CD4-positive, alpha-beta T cell treated with Interleukin-2 at 100 ng/mL for 4 hours (primary cell): ENCODE measurements around the gene TAGLN3.

ENCODE experiments used
- DNase-seq: peaks from one replicate; pipeline ENCODE4 v3.0.0-alpha.2; 2020; ENCODE audit warnings: low spot score

TAGLN3 gene

DNA sequence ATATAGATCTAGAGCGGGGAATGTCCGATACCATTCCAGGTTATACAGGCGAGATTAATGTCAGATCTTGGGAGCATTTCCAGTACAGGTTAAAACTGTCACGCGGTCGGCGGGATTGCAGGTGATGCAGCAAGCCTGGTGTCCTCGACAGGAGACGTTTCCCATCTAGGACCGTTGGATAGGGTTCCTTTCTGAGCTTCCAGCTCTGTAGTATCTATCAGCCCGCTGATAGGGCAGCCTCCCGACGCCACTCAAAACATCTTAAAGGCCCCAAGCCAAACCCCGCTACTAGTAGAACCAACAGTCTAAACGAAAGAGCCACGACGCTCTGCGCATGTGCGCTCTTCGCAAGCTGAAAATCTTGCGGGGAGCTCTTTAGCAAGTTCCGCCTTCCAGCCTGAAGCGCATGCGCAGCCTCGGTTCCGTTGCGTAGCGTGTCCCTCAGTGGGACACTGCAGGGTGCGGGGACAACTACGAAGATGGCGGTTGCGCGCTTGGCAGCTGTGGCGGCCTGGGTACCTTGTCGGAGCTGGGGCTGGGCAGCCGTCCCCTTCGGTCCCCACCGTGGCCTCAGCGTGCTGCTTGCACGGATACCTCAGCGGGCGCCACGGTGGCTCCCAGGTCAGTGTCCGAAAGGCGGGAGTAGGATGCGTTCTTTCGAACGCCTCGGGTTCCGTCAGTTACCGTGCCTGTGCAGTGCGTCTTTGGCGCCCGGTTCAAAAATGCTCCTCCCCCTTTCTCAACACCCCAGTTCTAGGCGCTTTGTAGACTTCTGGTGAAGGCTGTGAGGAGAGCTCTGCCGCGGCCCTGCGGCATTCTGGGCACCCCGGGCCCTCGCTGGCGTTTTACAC, 19.9 kb upstream of the TAGLN3 start, which contains the start of gene ABHD10:
Gene ABHD10 (plus strand): TSS at position 444 of the 851 bp plus-strand sequence. CDS start 36 bp downstream, at position 480.
- DNase-seq, result peak; percentile 97

DNA sequence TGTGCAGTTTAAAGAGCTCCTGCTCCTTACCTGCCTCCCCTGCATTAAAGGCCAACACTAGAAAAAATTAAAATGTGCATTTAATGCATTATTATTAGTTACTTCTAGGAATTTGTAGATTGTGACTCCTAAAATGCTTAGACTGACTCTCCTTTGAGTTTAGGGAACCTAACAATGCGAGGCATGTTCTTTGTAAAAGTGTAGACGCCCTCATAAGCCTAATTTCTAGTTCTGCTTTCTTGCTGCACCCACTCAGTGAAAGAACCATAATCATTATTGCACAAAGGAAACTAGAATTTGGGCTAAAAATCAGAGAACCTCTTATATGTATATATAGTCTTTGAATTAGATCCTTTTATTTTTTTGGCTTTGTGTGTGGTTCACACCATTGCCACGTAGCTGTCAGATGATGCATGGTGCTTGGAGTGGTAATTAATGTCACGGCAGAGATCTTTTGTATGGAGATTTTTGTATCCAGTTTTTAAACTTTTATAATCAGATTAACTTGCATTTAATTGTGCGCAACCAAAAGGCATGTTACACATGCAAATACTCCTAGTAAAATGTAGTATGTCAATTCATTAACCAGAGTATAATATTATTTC, 19.2 kb upstream of the TAGLN3 start:
- DNase-seq, result peak; percentile 6

DNA sequence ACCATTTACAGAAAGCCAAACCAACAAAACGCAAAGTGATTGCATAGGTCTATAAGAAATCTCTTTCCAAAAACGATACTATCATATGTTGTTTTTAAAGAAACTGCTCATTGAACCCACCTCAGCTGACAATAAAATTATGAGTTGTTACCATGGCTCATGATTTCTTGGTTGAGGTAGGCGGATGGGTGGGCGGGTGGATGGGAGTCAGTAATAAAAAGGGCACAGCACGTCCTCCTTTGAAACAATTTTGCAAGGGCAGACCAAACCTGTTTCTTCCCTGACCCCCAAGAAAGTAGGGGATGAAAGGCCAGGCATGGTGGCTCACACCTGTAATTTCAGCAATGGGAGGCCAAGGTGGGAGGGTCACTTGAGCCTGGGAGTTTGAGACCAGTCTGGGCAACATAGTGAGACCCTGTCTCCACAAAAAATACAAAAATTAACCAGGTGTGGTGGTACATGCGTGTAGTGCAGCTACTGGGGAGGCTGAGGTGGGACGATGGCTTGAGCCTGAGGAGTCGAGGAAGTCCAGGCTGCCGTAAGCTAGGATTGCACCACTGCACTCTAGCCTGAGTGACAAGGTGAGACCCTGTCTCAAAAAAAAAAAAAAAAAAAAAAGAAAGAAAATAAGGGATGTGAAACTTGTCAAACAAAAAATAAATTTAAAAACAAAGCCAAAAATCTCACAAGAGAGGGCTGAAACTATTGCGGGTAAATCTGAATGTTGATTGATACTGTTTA, 17.8 kb upstream of the TAGLN3 start:
- DNase-seq, result no peak

DNA sequence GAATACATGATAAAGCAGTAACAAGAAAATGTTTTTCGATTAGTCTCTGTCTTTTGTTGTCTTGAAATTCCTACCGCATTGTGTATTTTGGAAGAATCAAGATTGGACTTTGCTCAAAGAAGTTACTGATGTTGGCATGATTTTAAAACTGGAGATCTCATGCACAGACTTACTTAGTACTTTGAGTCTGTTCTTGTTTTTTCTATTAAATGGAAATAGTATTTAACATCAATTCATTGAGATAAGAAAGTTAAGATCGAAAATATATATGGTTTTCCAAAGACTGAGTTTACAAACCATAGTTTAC, 17.3 kb upstream of the TAGLN3 start:
- no peak for DNase-seq

DNA sequence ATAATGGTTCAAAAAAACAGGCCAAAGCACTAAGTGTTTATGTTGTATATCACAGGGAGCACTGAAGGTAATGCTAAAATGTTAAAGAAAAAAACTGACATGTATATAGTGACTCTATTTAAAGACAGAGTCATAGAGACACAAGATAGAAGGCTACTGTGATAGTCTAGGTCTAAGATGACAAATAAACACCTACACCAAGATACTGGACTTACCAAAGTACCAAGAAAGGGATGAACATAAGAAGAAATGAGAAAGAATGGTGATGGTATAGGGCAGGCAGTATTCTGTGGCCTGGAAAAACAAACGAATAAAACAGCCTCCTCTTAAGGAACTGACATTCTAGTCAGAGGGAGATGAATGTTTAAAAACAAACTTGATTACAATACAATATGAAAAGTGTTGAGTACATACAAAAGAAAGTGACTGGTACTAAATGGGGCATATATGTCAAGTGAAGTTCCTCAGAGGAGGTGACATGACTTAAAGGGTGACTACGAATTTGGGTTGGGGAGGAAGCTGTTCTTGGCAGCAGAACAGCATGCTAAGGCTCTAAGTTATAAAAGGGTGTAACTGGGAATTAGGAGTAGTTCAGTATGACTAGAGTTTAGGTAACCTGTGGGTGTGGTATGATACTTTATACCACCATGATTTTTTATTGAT, 14.0 kb upstream of the TAGLN3 start:
- DNase-seq, result no peak

DNA sequence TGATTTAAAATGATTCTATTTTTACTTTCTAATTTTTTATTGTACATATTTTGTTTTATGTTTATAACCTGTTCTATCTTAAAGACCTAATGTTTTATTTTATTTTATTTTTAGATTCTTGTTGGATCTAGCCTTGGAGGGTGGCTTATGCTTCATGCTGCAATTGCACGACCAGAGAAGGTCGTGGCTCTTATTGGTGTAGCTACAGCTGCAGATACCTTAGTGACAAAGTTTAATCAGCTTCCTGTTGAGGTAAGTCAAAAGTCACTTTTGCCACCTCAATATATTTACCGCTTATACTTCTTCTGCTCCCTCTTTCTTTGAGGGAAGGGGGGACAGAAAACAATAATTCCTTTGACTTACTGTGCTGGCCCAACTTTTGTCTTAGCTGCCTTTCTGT, 11.9 kb upstream of the TAGLN3 start:
- DNase-seq, result no peak

DNA sequence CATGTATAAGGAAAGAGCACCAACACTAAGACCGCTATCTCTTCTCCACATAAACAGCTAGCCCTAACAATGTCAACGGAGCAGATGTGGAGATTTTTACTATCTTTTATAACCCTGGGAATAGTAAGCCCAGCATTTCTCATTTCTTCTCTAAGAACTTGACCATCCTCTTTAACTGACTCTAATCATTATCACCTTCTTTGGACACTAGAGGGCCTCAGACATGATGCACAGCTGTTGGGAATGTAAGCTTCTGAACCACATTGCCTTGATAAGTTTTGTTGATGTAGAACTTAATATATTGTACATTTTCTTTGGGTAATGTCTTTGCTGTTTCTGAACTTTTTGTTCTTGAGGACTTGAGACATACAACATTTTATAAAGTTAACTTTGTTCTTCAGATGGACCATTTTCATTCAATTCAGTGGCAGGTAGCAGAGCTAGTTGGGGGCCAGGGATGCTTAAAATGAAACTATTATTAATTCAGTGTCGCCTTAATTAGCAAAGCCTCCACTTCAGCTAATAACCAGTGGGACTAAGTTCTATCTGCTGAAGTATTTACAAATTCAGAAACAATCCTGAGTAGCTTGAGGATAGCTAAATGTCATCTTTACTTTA, 9.6 kb upstream of the TAGLN3 start:
- DNase-seq, result peak; percentile 60

DNA sequence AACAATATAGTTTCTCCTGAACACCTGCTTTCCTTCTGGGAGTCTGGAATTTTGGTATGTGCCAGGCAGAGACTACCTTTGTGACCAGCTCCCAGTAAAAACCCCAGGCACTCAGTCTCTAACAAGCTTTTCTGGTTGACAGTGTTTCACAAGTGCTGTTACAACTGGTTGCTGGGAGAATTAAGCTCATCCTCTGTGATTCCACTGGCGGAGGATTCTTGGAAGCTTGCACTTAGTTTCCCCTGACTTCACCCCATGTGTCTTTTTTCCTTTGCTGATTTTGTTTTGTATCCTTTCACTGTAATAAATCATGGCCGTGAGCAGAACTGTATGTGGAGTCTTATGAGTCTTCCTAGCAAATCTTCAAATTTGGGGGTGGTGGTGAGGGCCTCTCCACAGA, 5.7 kb upstream of the TAGLN3 start:
- no peak for DNase-seq

DNA sequence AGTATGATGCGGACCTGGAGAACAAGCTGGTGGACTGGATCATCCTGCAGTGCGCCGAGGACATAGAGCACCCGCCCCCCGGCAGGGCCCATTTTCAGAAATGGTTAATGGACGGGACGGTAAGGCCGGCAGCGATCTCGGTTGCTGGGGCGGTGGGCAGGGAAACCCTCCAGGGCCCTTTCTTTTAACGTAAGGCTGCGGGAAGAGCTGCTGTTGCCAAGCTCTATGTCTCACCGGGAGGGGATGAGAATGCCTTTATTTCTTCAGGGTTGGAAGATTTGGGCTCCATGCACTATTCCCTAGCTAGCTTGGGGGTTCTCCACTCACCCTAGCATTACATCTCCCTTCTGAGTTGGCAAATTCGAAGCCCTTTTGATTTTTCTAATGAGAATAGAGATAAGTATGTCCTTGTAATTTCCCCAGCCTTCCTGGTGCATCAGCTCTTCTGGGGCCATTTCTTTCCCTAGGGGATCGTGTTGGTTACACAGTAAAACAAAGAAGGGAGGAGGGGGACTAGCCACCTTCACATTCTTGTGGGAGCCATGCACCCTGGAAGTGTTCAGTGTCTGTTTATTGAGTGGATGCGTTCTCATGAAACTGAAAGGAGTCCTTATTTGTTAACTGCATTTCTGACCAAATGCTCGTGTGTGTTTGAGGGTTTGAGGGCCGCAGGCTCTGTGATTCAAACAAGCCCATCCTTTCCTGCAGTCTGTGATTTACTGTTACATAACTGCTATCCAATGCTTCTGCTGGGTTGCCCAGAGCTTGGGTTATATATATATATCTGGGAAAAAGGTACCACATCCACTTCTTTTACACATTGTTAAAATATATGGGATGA, 982 bp downstream of the TAGLN3 start:
- no peak for DNase-seq

DNA sequence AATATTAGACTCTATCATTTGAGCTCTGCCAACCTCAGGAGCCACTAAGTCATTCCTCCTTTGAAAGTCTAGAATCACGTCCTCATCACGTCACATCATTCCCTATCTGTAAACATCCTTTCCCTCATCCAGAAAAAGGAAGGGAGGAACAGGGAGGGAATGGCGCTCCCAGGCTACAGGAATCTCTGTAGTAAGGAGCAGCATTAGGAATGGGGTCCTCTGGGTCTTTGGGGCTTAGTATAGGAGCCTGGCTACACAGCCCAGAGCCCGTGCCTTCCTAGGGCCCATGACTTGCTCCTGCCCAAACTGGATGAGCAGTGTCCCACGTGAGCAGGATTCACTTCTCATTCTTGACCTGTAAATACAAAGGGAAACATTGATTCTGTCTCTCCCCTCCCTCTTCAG, 1.6 kb downstream of the TAGLN3 start:
- DNase-seq, result no peak

DNA sequence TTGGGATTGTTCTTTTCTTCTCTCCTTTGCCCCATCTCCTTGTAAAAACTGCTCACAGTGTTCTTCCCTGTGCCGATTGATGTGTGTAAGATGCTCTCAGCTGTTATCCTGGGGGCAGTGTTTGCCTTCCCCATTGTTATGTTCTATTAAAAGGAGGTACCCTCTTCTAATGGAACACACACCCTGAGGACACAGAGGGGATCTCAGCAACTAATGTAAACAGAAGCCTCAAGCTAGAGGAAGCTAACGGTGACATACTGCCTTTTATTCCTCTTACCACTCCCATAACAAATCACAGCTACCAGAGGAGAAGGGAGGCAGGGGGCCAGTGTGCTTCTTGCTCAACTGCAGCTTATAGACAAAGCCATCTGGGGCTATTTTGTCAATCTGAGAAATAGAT, 2.2 kb downstream of the TAGLN3 start:
- DNase-seq, result no peak

DNA sequence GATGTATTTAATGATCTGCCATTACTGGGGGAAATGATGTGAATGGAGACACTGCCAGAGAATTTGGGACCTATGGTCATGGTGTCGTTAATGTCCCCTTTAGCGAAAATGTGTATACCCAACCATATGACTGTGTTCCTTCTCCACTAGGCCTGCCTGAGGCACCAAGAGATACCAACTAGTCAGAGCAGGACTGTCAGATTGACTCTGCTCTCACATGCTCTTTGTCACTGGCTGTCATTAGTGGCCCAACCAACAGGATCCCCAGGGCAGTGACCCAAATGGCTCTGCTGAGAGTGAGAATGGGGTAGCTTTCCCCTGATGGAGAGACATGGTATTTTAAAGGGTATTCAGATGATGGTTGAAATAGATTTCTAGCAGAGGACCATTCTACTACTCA, 2.8 kb downstream of the TAGLN3 start:
- DNase-seq, result no peak

DNA sequence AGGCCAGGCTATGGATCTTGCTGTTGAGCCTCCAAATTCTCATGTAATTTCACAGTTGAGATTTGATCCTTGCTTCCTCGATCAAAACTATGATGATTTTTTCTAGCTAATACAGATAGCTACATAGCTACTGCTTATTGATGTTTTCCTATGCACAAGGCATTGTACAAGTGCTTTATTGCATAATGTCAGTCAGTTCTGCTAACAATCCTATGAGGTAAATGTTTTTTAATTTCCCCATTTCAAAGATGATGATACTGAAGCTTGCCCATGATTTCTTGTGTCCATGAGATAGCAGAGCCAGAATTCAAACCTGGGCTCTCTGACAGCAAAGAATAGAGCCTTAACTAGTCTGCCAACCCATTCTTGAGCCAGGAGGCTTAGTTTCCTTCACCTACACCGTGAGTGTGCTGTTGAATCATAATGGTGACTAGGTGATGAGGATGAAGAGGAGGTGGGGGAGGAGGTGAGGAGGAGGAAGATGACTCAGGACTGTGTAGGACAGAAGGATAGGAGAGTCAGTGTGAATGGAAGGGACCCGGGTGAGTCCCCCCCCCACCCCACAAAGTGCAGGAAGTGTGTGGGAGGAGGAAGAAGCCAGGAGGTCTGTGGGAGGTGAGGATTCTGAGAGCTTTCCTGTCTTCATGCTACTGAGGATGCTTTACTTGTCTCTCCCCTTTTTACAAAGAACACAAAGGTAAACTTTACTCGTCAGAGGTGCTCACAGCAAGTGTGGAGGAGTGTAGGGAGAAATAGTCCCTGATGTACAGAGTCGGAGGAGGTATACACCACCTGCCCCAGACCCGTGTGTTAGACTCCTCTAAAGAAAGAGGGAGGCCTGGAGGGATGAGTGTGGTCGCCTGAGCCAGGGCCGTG, 3.6 kb downstream of the TAGLN3 start:
- DNase-seq, result peak; percentile 31

DNA sequence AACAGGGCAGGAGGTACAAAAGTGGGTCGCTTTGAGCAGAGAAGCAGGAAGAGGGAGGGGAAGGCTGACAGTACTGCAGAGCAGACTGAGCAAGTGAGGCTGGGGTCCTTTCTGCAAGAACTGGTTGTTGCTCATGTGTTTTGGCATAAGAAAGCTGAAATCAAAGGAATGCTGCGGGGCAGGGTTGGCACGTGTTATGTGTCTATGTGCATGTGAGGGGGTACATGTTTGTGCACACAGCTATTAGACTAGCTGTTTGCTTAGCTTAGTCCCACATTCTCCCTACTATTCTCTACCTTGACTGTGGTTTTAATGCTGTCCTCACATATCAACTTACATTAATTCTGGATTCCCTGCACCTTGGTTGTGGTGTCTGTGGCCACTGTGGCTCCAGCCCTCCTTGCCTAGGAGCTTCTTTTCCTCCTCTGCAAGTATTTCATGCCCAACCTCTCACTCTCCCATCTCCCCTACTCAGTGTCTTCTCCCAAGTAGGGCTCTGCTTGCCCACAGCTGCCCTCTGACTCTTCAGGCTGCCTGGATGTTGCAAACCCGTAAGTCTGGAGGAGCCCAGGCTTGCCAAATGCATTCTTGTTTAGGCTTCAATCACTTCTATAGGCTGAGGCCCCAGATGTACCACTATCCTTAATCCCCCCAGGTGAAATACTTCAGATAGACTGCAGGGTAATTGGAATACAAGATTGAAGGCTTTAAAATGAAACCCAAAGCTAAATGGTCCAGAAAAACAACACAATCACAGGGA, 4.8 kb downstream of the TAGLN3 start:
- no peak for DNase-seq

DNA sequence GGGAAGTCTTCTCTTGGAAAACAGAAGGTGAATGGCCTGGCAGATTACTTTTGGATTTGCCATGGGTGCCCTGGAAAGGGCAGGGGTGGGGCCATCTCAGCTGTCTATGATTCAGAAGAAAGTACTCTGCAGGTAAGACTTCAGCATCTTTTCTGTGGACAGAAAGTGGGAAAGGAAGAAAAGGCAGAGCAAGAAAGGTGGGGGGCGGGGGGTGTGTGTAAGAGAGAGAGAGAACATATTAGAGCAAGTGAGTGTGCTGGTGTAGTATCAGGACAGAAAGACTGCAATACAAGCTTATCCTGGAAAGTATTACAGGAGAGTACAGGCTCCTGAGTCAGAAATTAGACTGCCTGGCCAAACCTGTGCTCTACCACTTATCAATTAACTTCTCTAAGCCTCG, 5.5 kb downstream of the TAGLN3 start:
- no peak for DNase-seq

DNA sequence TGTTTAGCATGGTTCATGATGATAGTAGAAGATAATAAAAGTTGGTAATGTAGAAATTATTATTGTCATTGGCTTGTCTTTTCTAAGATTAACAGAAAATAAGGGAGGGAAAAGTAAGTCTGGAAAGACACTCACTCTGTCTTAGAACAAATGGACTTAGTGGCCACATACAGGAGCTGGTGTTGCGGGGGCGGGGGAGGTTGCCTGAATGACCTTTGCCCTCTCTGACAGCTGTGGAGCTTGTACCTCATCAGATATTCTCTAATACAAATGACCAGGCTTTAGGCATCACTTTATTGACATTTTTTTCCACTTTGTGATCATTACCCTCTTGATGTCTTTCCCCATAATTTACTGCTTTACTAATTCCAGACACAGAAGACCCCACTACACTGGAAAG, 5.9 kb downstream of the TAGLN3 start:
- DNase-seq, result no peak

DNA sequence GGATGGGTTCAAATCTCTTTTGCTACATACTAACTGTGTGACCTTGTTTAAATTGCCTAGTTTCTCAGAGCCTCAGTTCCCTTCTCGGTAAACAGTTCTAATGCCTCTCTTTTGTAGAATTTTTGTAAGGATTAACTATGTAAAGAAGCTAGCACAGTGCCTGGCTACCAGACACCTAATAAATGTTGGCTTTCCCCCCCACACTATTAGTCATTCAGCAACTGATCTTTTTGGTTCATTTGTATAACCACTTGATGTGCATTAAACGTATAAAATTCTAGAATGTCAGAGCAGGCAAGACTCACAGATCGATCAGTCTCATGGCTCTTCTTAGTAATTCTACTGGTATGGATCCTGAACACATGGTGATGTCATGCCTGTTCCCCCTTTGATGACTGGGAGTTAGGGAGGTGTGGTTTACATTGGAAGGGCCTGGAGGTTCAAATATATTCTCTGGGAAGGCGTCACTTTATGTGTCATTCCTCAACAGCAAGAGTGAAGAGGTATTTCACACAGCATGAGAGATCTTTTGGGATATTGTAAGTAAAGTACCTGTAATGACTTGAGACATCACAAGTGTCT, 6.5 kb downstream of the TAGLN3 start:
- no peak for DNase-seq

DNA sequence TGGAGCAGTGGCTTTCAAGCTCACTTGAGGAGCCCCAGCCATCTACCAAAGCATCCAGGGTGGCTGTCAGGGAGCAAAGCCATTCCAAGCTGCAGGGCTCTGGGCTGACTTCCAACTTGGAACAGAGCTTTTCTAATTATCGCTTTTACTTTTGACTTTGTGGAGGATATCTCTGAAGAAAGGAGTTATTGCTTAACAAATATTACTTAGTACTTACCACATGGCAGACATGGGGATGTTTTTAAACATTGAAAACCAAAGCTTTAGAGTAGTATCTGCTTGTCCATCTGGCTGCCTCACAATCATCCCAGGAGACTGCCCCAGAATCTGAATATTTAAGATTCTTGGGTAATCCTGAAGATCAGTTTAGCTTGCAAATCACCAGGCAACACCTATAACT, 8.9 kb downstream of the TAGLN3 start:
- no peak for DNase-seq

DNA sequence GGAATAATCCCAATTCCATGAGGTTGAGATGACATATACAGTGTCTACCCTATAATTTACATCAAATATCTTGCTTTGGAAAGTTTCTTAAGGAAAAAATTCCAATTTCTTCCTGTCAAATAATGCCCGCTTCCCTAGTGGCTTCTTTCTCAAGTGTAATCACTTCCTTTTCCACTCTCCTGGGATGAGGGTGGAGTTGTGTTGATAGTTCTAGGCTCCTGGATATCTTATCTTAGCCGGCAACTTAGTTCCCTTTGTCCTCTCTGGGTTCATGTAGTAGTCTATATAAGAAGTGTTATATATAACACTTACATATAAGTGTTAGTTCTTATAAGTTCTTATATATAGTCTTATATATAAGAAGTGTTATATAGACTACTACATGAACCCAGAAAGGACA, 10.9 kb downstream of the TAGLN3 start:
- no peak for DNase-seq
